Type B pancreatic cell (in vitro differentiated cells): ENCODE results near the gene SLC30A5. TPM values are rescaled to one million over a fixed set of nuclear protein-coding genes. Genes with fewer than 3 reads are reported as not detected.
"Not testable (repeated sequence)": the region's sequence is repeated elsewhere in the genome, so short reads cannot be mapped to it uniquely, and the experiment has no call there.

Experiments
- DNase-seq: peaks from one replicate; pipeline ENCODE4 v3.0.0; 2021; ENCODE audit warnings: mixed read lengths; ENCODE audit not compliant: unreplicated experiment; ENCODE audit errors: extremely low spot score
- H3K27ac Mint-ChIP-seq: 2 replicates; pipeline ENCODE4 v1.8.0; 2021; ENCODE audit warnings: mild to moderate bottlenecking, mixed read lengths
- H3K27me3 Mint-ChIP-seq: 2 replicates; pipeline ENCODE4 v1.8.0; 2021; ENCODE audit warnings: mixed read lengths
- H3K36me3 Mint-ChIP-seq: 2 replicates; pipeline ENCODE4 v1.8.0; 2021; ENCODE audit warnings: mixed read lengths
- H3K4me1 Mint-ChIP-seq: one replicate; pipeline ENCODE4 v1.8.0; 2021; ENCODE audit warnings: mixed read lengths; ENCODE audit not compliant: unreplicated experiment
- H3K4me3 Mint-ChIP-seq: 2 replicates; pipeline ENCODE4 v1.8.0; 2021; ENCODE audit warnings: mild to moderate bottlenecking, mixed read lengths
- H3K9me3 Mint-ChIP-seq: 2 replicates; pipeline ENCODE4 v1.8.0; 2021; ENCODE audit warnings: mixed read lengths
- CTCF ChIP-seq: fragments of 200-600 bp; sonication (generic); conservative IDR thresholded peaks from 2 replicates; pipeline ENCODE4 v1.5.0; 2021; ENCODE audit warnings: antibody characterized with exemption, mild to moderate bottlenecking
- total RNA-seq: library from RNA; stranded (reverse); gene quantifications from 2 replicates; pipeline ENCODE4 v1.2.1, GENCODE V29; 2021; ENCODE audit warnings: low replicate concordance

The SLC30A5 gene
- total RNA-seq, 1 donor from 2014 or later: 57.9 TPM

GRCh38 chr5:69131304-69131703, 37.5 kb downstream of the SLC30A5 start:
- Mint-ChIP-seq H3K9me3 (no peaks in the 10 kb centered on the region), H3K4me1 (no peaks in the 10 kb centered on the region), H3K27ac (no peak overlapping the region), H3K27me3 (no peaks in the 10 kb centered on the region), H3K4me3 (no peak overlapping the region), H3K36me3 (peaks cover 32% of the 10 kb centered on the region)
- DNase-seq: no peak
- no peak for TF ChIP-seq CTCF

GRCh38 chr5:69134126-69134525, 40.3 kb downstream of the SLC30A5 start:
- Mint-ChIP-seq H3K27ac (no peak overlapping the region), H3K9me3 (no peaks in the 10 kb centered on the region), H3K36me3 (peaks cover 19% of the 10 kb centered on the region), H3K27me3 (no peaks in the 10 kb centered on the region), H3K4me1 (no peaks in the 10 kb centered on the region), H3K4me3 (no peak overlapping the region)
- TF ChIP-seq CTCF: no peak
- no peak for DNase-seq

GRCh38 chr5:69136293-69136692, 42.5 kb downstream of the SLC30A5 start:
- Mint-ChIP-seq H3K9me3 (peaks cover 12% of the 10 kb centered on the region), H3K4me1 (no peaks in the 10 kb centered on the region), H3K27ac (peak overlapping the region; percentile 8), H3K27me3 (no peaks in the 10 kb centered on the region), H3K36me3 (peaks cover 10% of the 10 kb centered on the region), H3K4me3 (no peak overlapping the region)
- DNase-seq: no peak
- no peak for TF ChIP-seq CTCF

GRCh38 chr5:69137208-69137607, 43.4 kb downstream of the SLC30A5 start:
- Mint-ChIP-seq H3K36me3 (peaks cover 10% of the 10 kb centered on the region), H3K9me3 (peaks cover 14% of the 10 kb centered on the region)
- not testable (repeated sequence) for DNase-seq, H3K27me3 Mint-ChIP-seq, H3K4me1 Mint-ChIP-seq, H3K27ac Mint-ChIP-seq, H3K4me3 Mint-ChIP-seq

GRCh38 chr5:69137807-69138206, 44.0 kb downstream of the SLC30A5 start:
- peaks cover 10% of the 10 kb centered on the region for H3K36me3 Mint-ChIP-seq

GRCh38 chr5:69138766-69139165, 45.0 kb downstream of the SLC30A5 start:
- no peaks in the 10 kb centered on the region for H3K27me3 Mint-ChIP-seq
- peaks cover 16% of the 10 kb centered on the region for H3K9me3 Mint-ChIP-seq

More at GRCh38 chr5:69137807-69138206, 44.0 kb downstream of the SLC30A5 start:
- Mint-ChIP-seq H3K9me3 (peaks cover 16% of the 10 kb centered on the region), H3K27me3 (no peaks in the 10 kb centered on the region), H3K4me3 (no peak overlapping the region), H3K27ac (no peak overlapping the region), H3K4me1 (no peaks in the 10 kb centered on the region)
- no peak for DNase-seq
- no peak for TF ChIP-seq CTCF

GRCh38 chr5:69140239-69140638, 46.4 kb downstream of the SLC30A5 start:
- peaks cover 16% of the 10 kb centered on the region for H3K9me3 Mint-ChIP-seq
- H3K36me3 Mint-ChIP-seq, H3K27ac Mint-ChIP-seq, H3K4me3 Mint-ChIP-seq, H3K27me3 Mint-ChIP-seq, H3K4me1 Mint-ChIP-seq, DNase-seq: not testable (repeated sequence)

More at GRCh38 chr5:69138766-69139165, 45.0 kb downstream of the SLC30A5 start:
- DNase-seq: no peak
- no peak overlapping the region for H3K4me3 Mint-ChIP-seq
- peaks cover 5% of the 10 kb centered on the region for H3K36me3 Mint-ChIP-seq
- TF ChIP-seq CTCF: no peak
- H3K27ac Mint-ChIP-seq: no peak overlapping the region
- no peaks in the 10 kb centered on the region for H3K4me1 Mint-ChIP-seq
